ENCODE measurements around the gene HERPUD2. TPM values are rescaled to one million over a fixed set of nuclear protein-coding genes. Genes with fewer than 3 reads are reported as not detected.
A peak's percentile ranks its signal among the peaks of the same experiment; 100 is the strongest.

Gene HERPUD2
- polyA plus RNA-seq, 1 of the 3 experiments (the other 2 are of a cell fraction), result 39.2 TPM

DNA sequence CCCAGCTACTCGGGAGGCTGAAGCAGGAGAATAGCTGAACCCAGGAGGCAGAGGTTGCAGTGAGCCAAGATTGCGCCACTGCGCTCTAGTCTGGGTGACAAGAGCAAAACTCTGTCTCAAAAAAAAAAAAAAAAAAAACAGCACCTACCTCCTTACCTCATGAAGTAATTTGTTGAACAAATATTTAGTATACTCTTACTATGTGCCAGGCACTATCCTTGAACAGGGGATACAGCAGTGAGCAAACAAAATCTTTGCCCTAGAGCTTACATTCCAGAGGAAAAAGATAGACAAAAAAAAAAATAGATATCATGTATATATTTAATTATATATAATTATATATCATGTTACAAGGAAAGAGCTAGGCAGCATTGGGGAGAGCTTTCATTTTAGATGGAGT, 36.4 kb upstream of the HERPUD2 start:
- CTCF ChIA-PET, result interaction anchor here (1.0 to 6.8 kb wide), 4 partner anchors 22 to 104 kb away, joined by 3 to 39 read pairs (median 6); partner anchors contain the start of gene SEPTIN7
- Histone ChIP-seq H3K4me3 (ENCODE audit: low read depth in 2 of 2, low read length in 1 of 2) (no peak overlapping the region), H3K4me2 (no peak overlapping the region), H3K79me2 (ENCODE audit: insufficient read depth) (no peaks in the 10 kb centered on the region), H3K27me3 (ENCODE audit: insufficient read depth) (no peaks in the 10 kb centered on the region), H4K20me1 (ENCODE audit: insufficient read depth) (no peaks in the 10 kb centered on the region), H2AFZ (ENCODE audit: low read depth) (no peak overlapping the region), H3K4me1 (ENCODE audit: control insufficient read depth in 1 of 2, insufficient read depth in 2 of 2, low read depth in 1 of 2, low read length in 1 of 2) (peaks cover 7 to 47% of the 10 kb centered on the region in 2 experiments; a peak in 2 of 4 replicates), H3F3A (replicated peaks; ENCODE audit: insufficient read depth) (no peaks in the 10 kb centered on the region), H3K27ac (ENCODE audit: low read depth in 2 of 2, low read length in 1 of 2) (no peak overlapping the region), H3K36me3 (replicated peaks in 1 of 2; ENCODE audit: control insufficient read depth in 1 of 2, insufficient read depth in 2 of 2, low read length in 1 of 2) (no peaks in the 10 kb centered on the region), H3K9me3 (no peaks in the 10 kb centered on the region), H3K9ac (no peak overlapping the region), H3K9me2 (no peaks in the 10 kb centered on the region)
- no peak for DNase-seq
- POLR2A ChIA-PET, result interaction anchor here (0.8 kb wide), 1 partner anchor 69 kb away, joined by 3 read pairs; the partner anchor contains the start of gene SEPTIN7
- 91% methylated on average over 3 of the region's 3 CpGs for WGBS (ENCODE audit: low lambda C conversion rate)
- TF ChIP-seq, protein P1, sequence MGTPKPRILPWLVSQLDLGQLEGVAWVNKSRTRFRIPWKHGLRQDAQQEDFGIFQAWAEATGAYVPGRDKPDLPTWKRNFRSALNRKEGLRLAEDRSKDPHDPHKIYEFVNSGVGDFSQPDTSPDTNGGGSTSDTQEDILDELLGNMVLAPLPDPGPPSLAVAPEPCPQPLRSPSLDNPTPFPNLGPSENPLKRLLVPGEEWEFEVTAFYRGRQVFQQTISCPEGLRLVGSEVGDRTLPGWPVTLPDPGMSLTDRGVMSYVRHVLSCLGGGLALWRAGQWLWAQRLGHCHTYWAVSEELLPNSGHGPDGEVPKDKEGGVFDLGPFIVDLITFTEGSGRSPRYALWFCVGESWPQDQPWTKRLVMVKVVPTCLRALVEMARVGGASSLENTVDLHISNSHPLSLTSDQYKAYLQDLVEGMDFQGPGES (IDR thresholded peaks at IDR 0.05; ENCODE audit: low read depth, low read length), result no peak
- TF ChIP-seq FOSL2 (IDR thresholded peaks at IDR 0.05; ENCODE audit: borderline replicate concordance, low read depth) (no peak), ELF1 (IDR thresholded peaks at IDR 0.05) (no peak), EZH2phosphoT487 (IDR thresholded peaks at IDR 0.05; ENCODE audit: borderline replicate concordance, low read depth) (no peak), GATA2 (CRISPR knock-in tag; IDR thresholded peaks at IDR 0.05) (no peak), EP300 (IDR thresholded peaks at IDR 0.05; ENCODE audit: borderline replicate concordance in 1 of 2, low read depth in 1 of 2, low read length in 1 of 2) (no peak), YY1 (IDR thresholded peaks at IDR 0.05; ENCODE audit: low read depth) (no peak), RFX5 (IDR thresholded peaks at IDR 0.05; ENCODE audit: low read length) (no peak), CHD2 (IDR thresholded peaks at IDR 0.05; ENCODE audit: low read length, partially characterized antibody) (no peak)
- TF ChIP-seq, protein P2, sequence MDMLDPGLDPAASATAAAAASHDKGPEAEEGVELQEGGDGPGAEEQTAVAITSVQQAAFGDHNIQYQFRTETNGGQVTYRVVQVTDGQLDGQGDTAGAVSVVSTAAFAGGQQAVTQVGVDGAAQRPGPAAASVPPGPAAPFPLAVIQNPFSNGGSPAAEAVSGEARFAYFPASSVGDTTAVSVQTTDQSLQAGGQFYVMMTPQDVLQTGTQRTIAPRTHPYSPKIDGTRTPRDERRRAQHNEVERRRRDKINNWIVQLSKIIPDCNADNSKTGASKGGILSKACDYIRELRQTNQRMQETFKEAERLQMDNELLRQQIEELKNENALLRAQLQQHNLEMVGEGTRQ (IDR thresholded peaks at IDR 0.05; ENCODE audit: borderline replicate concordance, low read depth, low read length), result no peak
- TF ChIP-seq, protein P3, sequence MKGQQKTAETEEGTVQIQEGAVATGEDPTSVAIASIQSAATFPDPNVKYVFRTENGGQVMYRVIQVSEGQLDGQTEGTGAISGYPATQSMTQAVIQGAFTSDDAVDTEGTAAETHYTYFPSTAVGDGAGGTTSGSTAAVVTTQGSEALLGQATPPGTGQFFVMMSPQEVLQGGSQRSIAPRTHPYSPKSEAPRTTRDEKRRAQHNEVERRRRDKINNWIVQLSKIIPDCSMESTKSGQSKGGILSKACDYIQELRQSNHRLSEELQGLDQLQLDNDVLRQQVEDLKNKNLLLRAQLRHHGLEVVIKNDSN (IDR thresholded peaks at IDR 0.05; ENCODE audit: borderline replicate concordance, low read depth), result no peak

- Histone ChIP-seq H3F3A (replicated peaks; ENCODE audit: insufficient read depth) (no peaks in the 10 kb centered on the region), H3K9me3 (no peaks in the 10 kb centered on the region), H4K20me1 (ENCODE audit: insufficient read depth) (no peaks in the 10 kb centered on the region), H3K4me3 (ENCODE audit: low read depth in 2 of 2, low read length in 1 of 2) (no peak overlapping the region), H3K9me2 (no peaks in the 10 kb centered on the region), H3K36me3 (replicated peaks in 1 of 2; ENCODE audit: control insufficient read depth in 1 of 2, insufficient read depth in 2 of 2, low read length in 1 of 2) (no peaks in the 10 kb centered on the region), H3K27me3 (ENCODE audit: insufficient read depth) (no peaks in the 10 kb centered on the region), H3K4me2 (0 out of 2 replicates have a peak overlapping the region, but pooled peaks have one; percentile 3), H3K79me2 (ENCODE audit: insufficient read depth) (no peaks in the 10 kb centered on the region), H3K27ac (ENCODE audit: low read depth in 2 of 2, low read length in 1 of 2) (peak overlapping the region; percentile 9 to 76; a peak in 3 of 4 replicates), H2AFZ (ENCODE audit: low read depth) (peak overlapping the region; percentile 5; the same call in 1 of the 2 replicates), H3K4me1 (ENCODE audit: control insufficient read depth in 1 of 2, insufficient read depth in 2 of 2, low read depth in 1 of 2, low read length in 1 of 2) (peaks cover 7 to 48% of the 10 kb centered on the region in 2 experiments; a peak in 2 of 4 replicates), H3K9ac (no peak overlapping the region)
- 0 out of 2 replicates have a peak, but pooled peaks have one; percentile 53 for TF ChIP-seq MEF2A (IDR thresholded peaks at IDR 0.05; ENCODE audit: borderline replicate concordance, low read depth)
- no peak for TF ChIP-seq EZH2phosphoT487 (IDR thresholded peaks at IDR 0.05; ENCODE audit: borderline replicate concordance, low read depth)
- TF ChIP-seq, protein P3 (IDR thresholded peaks at IDR 0.05; ENCODE audit: borderline replicate concordance, low read depth), result no peak
- TF ChIP-seq RCOR1 (IDR thresholded peaks at IDR 0.05; ENCODE audit: low read length), result peak; percentile 25; the same call in 1 of the 2 replicates
- peak; percentile 85 for TF ChIP-seq GATA2 (CRISPR knock-in tag; IDR thresholded peaks at IDR 0.05)
- peak; percentile 32 for TF ChIP-seq CHD2 (IDR thresholded peaks at IDR 0.05; ENCODE audit: low read length, partially characterized antibody)
- POLR2A ChIA-PET, result interaction anchor here (2.2 kb wide), 1 partner anchor 71 kb away, joined by 14 read pairs; the partner anchor contains the start of gene SEPTIN7
- CTCF ChIA-PET, result interaction anchor here (0.7 to 6.8 kb wide), 6 partner anchors 13 to 72 kb away, joined by 3 to 39 read pairs (median 4); partner anchors contain the start of gene SEPTIN7
- 89% methylated on average over 3 of the region's 3 CpGs for WGBS (ENCODE audit: low lambda C conversion rate)
- DNase-seq, result no peak
These were observed 34.3 kb upstream of the HERPUD2 start for GRCh38 chr7:35729061-35729783.
